SJSA1 (cell line): ENCODE measurements around the gene FGB. TPM values are rescaled to one million over a fixed set of nuclear protein-coding genes. Genes with fewer than 3 reads are reported as not detected.
A peak's percentile ranks its signal among the peaks of the same experiment; 100 is the strongest.

Source experiments
- DNase-seq, 2 experiments: peaks; one replicate each; pipeline ENCODE4 v3.0.0-alpha.2; 2015 to 2020; ENCODE audit warnings: low spot score in 2 of 2, low read depth in 1 of 2
- H3K27ac ChIP-seq: fragments of 250-450 bp; sonication (Bioruptor Pico); 2 replicates; pipeline ENCODE4 v1.5.1; 2020; ENCODE audit warnings: mild to moderate bottlenecking, moderate library complexity
- H3K27me3 ChIP-seq: fragments of 250-450 bp; sonication (Bioruptor Pico); replicated peaks from 2 replicates; pipeline ENCODE4 v1.5.1; 2020; ENCODE audit warnings: mild to moderate bottlenecking, moderate library complexity
- H3K36me3 ChIP-seq: fragments of 250-450 bp; sonication (Bioruptor Pico); 2 replicates; pipeline ENCODE4 v1.5.1; 2020; ENCODE audit warnings: mild to moderate bottlenecking
- H3K4me1 ChIP-seq: fragments of 250-450 bp; sonication (Bioruptor Pico); replicated peaks from 2 replicates; pipeline ENCODE4 v1.6.1; 2021; ENCODE audit warnings: mild to moderate bottlenecking
- H3K4me3 ChIP-seq: fragments of 250-450 bp; sonication (Bioruptor Pico); 2 replicates; pipeline ENCODE4 v1.5.1; 2020; ENCODE audit warnings: mild to moderate bottlenecking
- H3K9me3 ChIP-seq: fragments of 250-450 bp; sonication (Bioruptor Pico); replicated peaks from 2 replicates; pipeline ENCODE4 v1.5.1; 2020; ENCODE audit warnings: mild to moderate bottlenecking
- total RNA-seq: library from RNA; depleted of rRNA; stranded (reverse); fragments of >200 nt; shearing (Covaris generic); gene quantifications from 2 replicates; pipeline ENCODE4 v1.2.3, GENCODE V29; 2014; rRNA removed

Gene FGB
- total RNA-seq, 1 experiment from 2014 or later: not detected

GRCh38 chr4:154612472-154613414 is 49.9 kb downstream of the FGB start, which contains the start of gene FGG:
FGG (minus strand) TSS chr4:154612656; CDS start chr4:154612609, 47 bp downstream.
- Histone ChIP-seq H3K4me3 (no peak within 1 kb of the TSS), H3K9me3 (no peaks in the 10 kb centered on the region), H3K27me3 (peaks cover 3% of the 10 kb centered on the region; the same call in 1 of the 2 replicates), H3K36me3 (no peaks in the 10 kb centered on the region), H3K27ac (no peak within 1 kb of the TSS), H3K4me1 (no peaks in the 10 kb centered on the region)
- DNase-seq: no peak

GRCh38 chr4:154614306-154614705 is 51.5 kb downstream of the FGB start:
- no peak for DNase-seq
- Histone ChIP-seq H3K4me1 (no peaks in the 10 kb centered on the region), H3K27ac (no peak overlapping the region), H3K36me3 (no peaks in the 10 kb centered on the region), H3K4me3 (no peak overlapping the region), H3K9me3 (no peaks in the 10 kb centered on the region), H3K27me3 (peaks cover 3% of the 10 kb centered on the region; the same call in 1 of the 2 replicates)

DNA sequence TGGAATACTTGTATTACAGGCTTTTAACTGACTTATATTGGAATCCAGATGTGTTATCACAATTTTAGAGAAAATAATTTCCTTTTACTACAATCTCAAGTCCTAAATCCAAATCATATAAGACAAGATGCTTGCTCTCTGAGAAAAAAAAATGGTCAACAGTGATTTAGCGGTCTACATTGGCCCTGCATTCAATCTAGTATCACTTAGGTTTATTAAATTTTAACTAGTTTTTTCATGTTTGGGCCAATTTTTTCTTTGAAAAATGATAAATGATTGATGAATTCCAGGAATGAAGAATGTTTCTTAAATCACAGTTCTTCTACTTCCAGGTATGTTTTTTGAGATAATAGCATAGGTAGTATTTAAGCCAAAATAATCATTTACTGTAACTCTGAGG is 52.4 kb downstream of the FGB start:
- Histone ChIP-seq H3K36me3 (no peaks in the 10 kb centered on the region), H3K27me3 (peaks cover 3% of the 10 kb centered on the region; the same call in 1 of the 2 replicates), H3K4me3 (no peak overlapping the region), H3K9me3 (no peaks in the 10 kb centered on the region), H3K27ac (no peak overlapping the region), H3K4me1 (no peaks in the 10 kb centered on the region)
- DNase-seq: no peak

GRCh38 chr4:154616287-154616686 is 53.5 kb downstream of the FGB start:
- H3K9me3 ChIP-seq: no peaks in the 10 kb centered on the region
- no peaks in the 10 kb centered on the region for H3K4me1 ChIP-seq
- no peaks in the 10 kb centered on the region for H3K36me3 ChIP-seq
- H3K27me3 ChIP-seq: peaks cover 3% of the 10 kb centered on the region; the same call in 1 of the 2 replicates
- H3K27ac ChIP-seq: no peak overlapping the region
- no peak for DNase-seq
- H3K4me3 ChIP-seq: no peak overlapping the region

GRCh38 chr4:154616731-154617130 is 53.9 kb downstream of the FGB start:
- Histone ChIP-seq H3K36me3 (no peaks in the 10 kb centered on the region), H3K9me3 (no peaks in the 10 kb centered on the region), H3K27ac (no peak overlapping the region), H3K4me1 (no peaks in the 10 kb centered on the region), H3K27me3 (peaks cover 7% of the 10 kb centered on the region; the same call in 1 of the 2 replicates), H3K4me3 (no peak overlapping the region)
- DNase-seq: no peak

DNA sequence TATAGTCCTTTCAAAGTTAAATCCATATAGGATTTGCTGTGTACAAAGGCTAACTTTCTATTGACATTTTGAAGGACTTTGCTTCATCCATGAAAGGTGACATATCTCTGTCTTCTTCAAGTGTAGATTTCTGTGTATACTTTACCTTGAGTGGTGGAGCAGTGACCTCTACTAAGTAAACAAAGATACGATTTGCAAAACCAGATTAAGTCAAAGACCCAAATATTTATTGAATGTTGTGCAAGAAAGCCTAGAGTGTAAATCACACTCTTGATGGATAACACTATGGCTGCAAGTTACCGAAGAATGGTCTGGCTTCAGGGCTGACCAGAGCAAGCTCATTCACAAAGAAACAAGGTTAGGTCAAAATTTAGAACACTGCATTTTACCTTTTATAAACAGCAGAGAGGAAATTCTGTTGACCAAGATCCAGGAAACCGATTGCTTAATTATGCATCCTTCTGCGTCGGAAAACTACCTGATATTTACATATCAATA is 55.1 kb downstream of the FGB start:
- Histone ChIP-seq H3K27me3 (peaks cover 7% of the 10 kb centered on the region; the same call in 1 of the 2 replicates), H3K4me3 (no peak overlapping the region)
- DNase-seq: no peak

GRCh38 chr4:154618708-154619315 is 56.0 kb downstream of the FGB start:
- Histone ChIP-seq H3K36me3 (no peaks in the 10 kb centered on the region), H3K4me1 (no peaks in the 10 kb centered on the region), H3K4me3 (no peak overlapping the region), H3K9me3 (no peaks in the 10 kb centered on the region), H3K27ac (no peak overlapping the region), H3K27me3 (peaks cover 7% of the 10 kb centered on the region; the same call in 1 of the 2 replicates)
- DNase-seq: peak in 1 of 2 experiments; percentile 8

More for the DNA sequence above, 55.1 kb downstream of the FGB start:
- Histone ChIP-seq H3K27ac (no peak overlapping the region), H3K9me3 (no peaks in the 10 kb centered on the region), H3K36me3 (no peaks in the 10 kb centered on the region), H3K4me1 (no peaks in the 10 kb centered on the region)

GRCh38 chr4:154620111-154620510 is 57.3 kb downstream of the FGB start:
- Histone ChIP-seq H3K9me3 (no peaks in the 10 kb centered on the region), H3K27me3 (peaks cover 4% of the 10 kb centered on the region; the same call in 1 of the 2 replicates), H3K4me1 (no peaks in the 10 kb centered on the region), H3K36me3 (no peaks in the 10 kb centered on the region), H3K4me3 (no peak overlapping the region), H3K27ac (no peak overlapping the region)
- DNase-seq: no peak

Other genes with a start within 250 kb of the FGB start
- gene DCHS2, start 71.2 kb upstream of the FGB start, total RNA-seq: not detected in 2 replicates
- gene PLRG1, start 12.6 kb upstream of the FGB start, total RNA-seq: 76.4 and 84.1 TPM in 2 replicates
- gene FGA, start 27.7 kb downstream of the FGB start, total RNA-seq: not detected in 2 replicates
- not detected in 2 replicates for gene FGG, start 49.6 kb downstream of the FGB start, total RNA-seq
- gene LRAT, start 181.0 kb downstream of the FGB start, total RNA-seq: not detected in 2 replicates
- not detected in 2 replicates for gene RBM46, start 218.3 kb downstream of the FGB start, total RNA-seq